BJ (cell line): ENCODE results near the gene GAMT. TPM values are rescaled to one million over a fixed set of nuclear protein-coding genes. Genes with fewer than 3 reads are reported as not detected.

Source experiments
- CTCF ChIA-PET: fragments of 350-600 bp; formaldehyde crosslinking; extraction: SDS; loops from one replicate; lab custom pipeline; 2021; ENCODE audit warnings: antibody characterized with exemption, inconsistent platforms; lab: Yijun Ruan, JAX
- POLR2A ChIA-PET: fragments of 300-600 bp; sonication (Branson Sonifier 250); formaldehyde crosslinking; extraction: SDS; loops from one replicate; lab custom pipeline; 2021; ENCODE audit warnings: antibody characterized with exemption; lab: Charles Lee
- DNase-seq: peaks from one replicate; pipeline ENCODE4 v3.0.0-alpha.2; 2011; ENCODE audit warnings: low read depth
- H3K27me3 ChIP-seq: 2 replicates; pipeline ENCODE4 v1.6.0; 2011; ENCODE audit warnings: low read length; ENCODE audit not compliant: control insufficient read depth, insufficient read depth
- H3K36me3 ChIP-seq: 2 replicates; pipeline ENCODE4 v1.5.1; 2011; ENCODE audit warnings: low read length; ENCODE audit not compliant: control insufficient read depth, insufficient read depth
- H3K4me3 ChIP-seq: 2 replicates; pipeline ENCODE4 v1.5.1; 2011; ENCODE audit warnings: low read depth, mild to moderate bottlenecking, control low read depth, low read length
- CTCF ChIP-seq: IDR thresholded peaks from 2 replicates; pipeline ENCODE4 v1.5.1; 2011; ENCODE audit warnings: low read depth, mild to moderate bottlenecking, control low read depth, inconsistent platforms, low read length, moderate library complexity; ENCODE audit not compliant: insufficient read depth
- polyA plus RNA-seq: library from polyadenylated mRNA; depleted of rRNA; stranded (reverse); fragments of >200 nt; gene quantifications from 2 replicates; pipeline ENCODE4 v1.2.3, GENCODE V29; 2011

The GAMT gene
- polyA plus RNA-seq, 1 experiment = 43.7 TPM

- no peak for TF ChIP-seq CTCF
- CTCF ChIA-PET = interaction anchor here (1.2 kb wide), 1 partner anchor 46 kb away, joined by 3 read pairs; no protein-coding TSS in a partner anchor
- POLR2A ChIA-PET = no interaction called here
- Histone ChIP-seq H3K27me3 (no peaks in the 10 kb centered on the region), H3K36me3 (peaks cover 36% of the 10 kb centered on the region), H3K4me3 (no peak overlapping the region)
- DNase-seq = no peak
These were observed 35.7 kb downstream of the GAMT start for GRCh38 chr19:1365319-1366269.

- Histone ChIP-seq H3K36me3 (peaks cover 30% of the 10 kb centered on the region), H3K27me3 (no peaks in the 10 kb centered on the region)
These were observed 37.2 kb downstream of the GAMT start for GRCh38 chr19:1364070-1364704.

GRCh38 chr19:1363599-1363998 lies 37.7 kb downstream of the GAMT start:
- TF ChIP-seq CTCF = no peak
- no peaks in the 10 kb centered on the region for H3K27me3 ChIP-seq
- DNase-seq = no peak
- peaks cover 35% of the 10 kb centered on the region for H3K36me3 ChIP-seq
- CTCF ChIA-PET = no interaction called here
- no peak overlapping the region for H3K4me3 ChIP-seq
- POLR2A ChIA-PET = no interaction called here

More at GRCh38 chr19:1364070-1364704, 37.2 kb downstream of the GAMT start:
- CTCF ChIA-PET = interaction anchor here (0.8 to 1.2 kb wide), 2 partner anchors 9 to 47 kb away, joined by 3 read pairs; a partner anchor contains a TSS
- no peak for DNase-seq
- no peak overlapping the region for H3K4me3 ChIP-seq
- POLR2A ChIA-PET = no interaction called here
- TF ChIP-seq CTCF = peak; percentile 11; the same call in 1 of the 2 replicates

GRCh38 chr19:1362387-1363257 lies 38.7 kb downstream of the GAMT start:
- ChIA-PET CTCF (no interaction called here), POLR2A (no interaction called here)
- no peaks in the 10 kb centered on the region for H3K27me3 ChIP-seq
- H3K4me3 ChIP-seq = no peak overlapping the region
- TF ChIP-seq CTCF = no peak
- DNase-seq = no peak
- peaks cover 36% of the 10 kb centered on the region for H3K36me3 ChIP-seq
